HCT116 (cell line): ENCODE measurements around the gene DDB1. TPM values are rescaled to one million over a fixed set of nuclear protein-coding genes. Genes with fewer than 3 reads are reported as not detected.

Experiments
- ATAC-seq: fragments of 200-7000 bp; cut with Tn5 transposase; 2 replicates; pipeline ENCODE4 v1.9.1; 2020; ENCODE audit warnings: mild to moderate bottlenecking, moderate library complexity
- BruUV-seq: library from RNA; stranded (reverse); fragments of 400-500 nt; replicated peaks from 2 replicates; lab custom pipeline; 2021; lab: Mats Ljungman, UMichigan
- CTCF ChIA-PET: fragments of 300-600 bp; sonication (Branson Sonifier 250); formaldehyde crosslinking; loops from one replicate; lab custom pipeline; 2021; ENCODE audit warnings: antibody characterized with exemption; lab: Charles Lee
- POLR2A ChIA-PET: fragments of 300-600, 350-600 bp; sonication (Branson Sonifier 250); formaldehyde crosslinking; loops from one replicate; lab custom pipeline; 2021; ENCODE audit warnings: antibody characterized with exemption; lab: Charles Lee
- RAD21 ChIA-PET, 2 experiments: fragments of 300-600 bp; sonication (Branson Sonifier 250); formaldehyde crosslinking; loops; one replicate each; lab custom pipeline; 2023; ENCODE audit warnings: low total read pairs in 2 of 2; ENCODE audit not compliant: uncharacterized antibody in 2 of 2, unreplicated experiment in 2 of 2, low non-redundant PET in 1 of 2; lab: Charles Lee
- DNase-seq: peaks from one replicate; pipeline ENCODE4 v3.0.0-alpha.2; 2010; ENCODE audit warnings: low read depth, low spot score
- H2AFZ ChIP-seq: fragments of 200-600 bp; shearing (Covaris generic), sonication (generic); 2 replicates; pipeline ENCODE4 v1.6.1; 2017; ENCODE audit warnings: low read depth, mixed run types, mixed read lengths, antibody characterized with exemption, low read length; ENCODE audit not compliant: poor library complexity, severe bottlenecking
- H3K27ac ChIP-seq: 2 replicates; pipeline ENCODE4 v1.5.1; 2012; ENCODE audit warnings: low read depth, low read length
- H3K27me3 ChIP-seq: fragments of 200-600 bp; sonication (generic); 2 replicates; pipeline ENCODE4 v1.6.1; 2016; ENCODE audit warnings: mixed run types, low read length, mixed read lengths; ENCODE audit not compliant: insufficient read depth
- H3K36me3 ChIP-seq, 2 experiments: fragments of 200-500 bp in 1 of 2; fragments of 200-600 bp in 1 of 2; sonication (Bioruptor generic) in 1 of 2; sonication (generic) in 1 of 2; 2 replicates each; pipeline versions ENCODE4 v1.5.1 to v1.6.1; 2014 to 2016; ENCODE audit warnings: low read length in 2 of 2, inconsistent platforms in 1 of 2, mixed read lengths in 1 of 2, mixed run types in 1 of 2; ENCODE audit not compliant: insufficient read depth in 2 of 2, control insufficient read depth in 1 of 2
- H3K4me1 ChIP-seq, 2 experiments: fragments of 200-600 bp in 1 of 2; sonication (generic) in 1 of 2; 2 replicates each; pipeline versions ENCODE4 v1.5.1 to v1.6.1; 2012 to 2017; ENCODE audit warnings: low read length in 2 of 2, inconsistent platforms in 1 of 2, mild to moderate bottlenecking in 1 of 2, mixed read lengths in 1 of 2, mixed run types in 1 of 2, moderate library complexity in 1 of 2; ENCODE audit not compliant: insufficient read depth in 2 of 2, control insufficient read depth in 1 of 2
- H3K4me2 ChIP-seq: fragments of 200-600 bp; sonication (generic); 2 replicates; pipeline ENCODE4 v1.6.1; 2017; ENCODE audit warnings: mixed run types, low read length, mixed read lengths
- H3K4me3 ChIP-seq, 2 experiments: fragments of 200-600 bp in 1 of 2; sonication (generic) in 1 of 2; replicated peaks in 1 of 2; 2 replicates each; pipeline ENCODE4 v1.5.1; 2011 to 2016; ENCODE audit warnings: low read length in 2 of 2, control low read depth in 1 of 2, low read depth in 1 of 2, mild to moderate bottlenecking in 1 of 2, mixed read lengths in 1 of 2, mixed run types in 1 of 2
- H3K79me2 ChIP-seq: fragments of 200-600 bp; sonication (generic); 2 replicates; pipeline ENCODE4 v1.6.1; 2017; ENCODE audit warnings: mild to moderate bottlenecking, mixed run types, low read length, moderate library complexity, mixed read lengths; ENCODE audit not compliant: insufficient read depth
- H3K9ac ChIP-seq: fragments of 200-600 bp; sonication (generic); 2 replicates; pipeline ENCODE4 v1.6.1; 2016; ENCODE audit warnings: low read length, mixed read lengths
- H3K9me2 ChIP-seq: fragments of 200-600 bp; sonication (generic), shearing (Covaris generic); 2 replicates; pipeline ENCODE4 v1.6.1; 2017; ENCODE audit warnings: mixed run types, mild to moderate bottlenecking, moderate library complexity; ENCODE audit not compliant: insufficient read depth
- H3K9me3 ChIP-seq, 2 experiments: fragments of 200-500 bp in 1 of 2; fragments of 200-600 bp in 1 of 2; sonication (Bioruptor generic) in 1 of 2; sonication (generic) in 1 of 2; 2 replicates each; pipeline ENCODE4 v1.6.1; 2014 to 2017; ENCODE audit warnings: low read length in 2 of 2, mixed read lengths in 2 of 2, inconsistent platforms in 1 of 2, low read depth in 1 of 2, mild to moderate bottlenecking in 1 of 2, mixed run types in 1 of 2, moderate library complexity in 1 of 2; ENCODE audit not compliant: control insufficient read depth in 1 of 2, insufficient read depth in 1 of 2
- H4K20me1 ChIP-seq: fragments of 200-600 bp; sonication (generic), shearing (Covaris generic); 2 replicates; pipeline ENCODE4 v1.6.1; 2017; ENCODE audit warnings: mixed run types, mild to moderate bottlenecking, moderate library complexity; ENCODE audit not compliant: insufficient read depth
- CTCF ChIP-seq, 3 experiments: fragments of 200-600 bp in 1 of 3; sonication (generic) in 1 of 3; IDR thresholded peaks in 2 of 3; conservative IDR thresholded peaks in 1 of 3; 2 replicates each; pipeline ENCODE4 v1.5.1; 2012 to 2017; ENCODE audit warnings: low read depth in 2 of 3, low read length in 2 of 3, antibody characterized with exemption in 1 of 3, borderline replicate concordance in 1 of 3, control low read depth in 1 of 3, mild to moderate bottlenecking in 1 of 3, mixed read lengths in 1 of 3, mixed run types in 1 of 3, moderate library complexity in 1 of 3; ENCODE audit not compliant: insufficient read depth in 1 of 3
- ELF1 ChIP-seq: IDR thresholded peaks from 2 replicates; pipeline ENCODE4 v1.6.1; 2012; ENCODE audit warnings: low read depth, borderline replicate concordance
- EZH2 ChIP-seq: fragments of 200-600 bp; sonication (generic); IDR thresholded peaks from 2 replicates; pipeline ENCODE4 v1.6.1; 2017; ENCODE audit warnings: antibody characterized with exemption, mixed run types
- FOSL1 ChIP-seq: IDR thresholded peaks from 2 replicates; pipeline ENCODE4 v1.6.1; 2012; ENCODE audit warnings: low read depth
- JUND ChIP-seq: IDR thresholded peaks from 2 replicates; pipeline ENCODE4 v1.6.1; 2012
- MAX ChIP-seq: IDR thresholded peaks from 2 replicates; pipeline ENCODE4 v1.6.1; 2012
- POLR2A ChIP-seq: IDR thresholded peaks from 2 replicates; pipeline ENCODE4 v1.7.0; 2011; ENCODE audit warnings: borderline replicate concordance; ENCODE audit not compliant: insufficient read depth, insufficient read length; ENCODE audit errors: extremely low read depth
- RAD21 ChIP-seq: IDR thresholded peaks from 2 replicates; pipeline ENCODE4 v1.6.1; 2012; ENCODE audit warnings: low read depth, mild to moderate bottlenecking
- REST ChIP-seq: IDR thresholded peaks from 2 replicates; pipeline ENCODE4 v1.6.1; 2012; ENCODE audit warnings: low read depth
- SIN3A ChIP-seq: IDR thresholded peaks from 2 replicates; pipeline ENCODE4 v1.6.1; 2012; ENCODE audit warnings: low read depth
- SP1 ChIP-seq: IDR thresholded peaks from 2 replicates; pipeline ENCODE4 v1.6.1; 2012; ENCODE audit warnings: low read depth
- SRF ChIP-seq: IDR thresholded peaks from 2 replicates; pipeline ENCODE4 v1.6.1; 2012; ENCODE audit warnings: low read depth
- YY1 ChIP-seq: IDR thresholded peaks from 2 replicates; pipeline ENCODE4 v1.6.1; 2011; ENCODE audit warnings: low read length, low read depth, moderate library complexity, mild to moderate bottlenecking; ENCODE audit not compliant: insufficient replicate concordance; ENCODE audit errors: extremely low read depth
- ZBTB33 ChIP-seq: IDR thresholded peaks from 2 replicates; pipeline ENCODE4 v1.6.1; 2011; ENCODE audit warnings: mild to moderate bottlenecking, low read length, moderate library complexity; ENCODE audit not compliant: insufficient replicate concordance; ENCODE audit errors: extremely low read depth
- ZFX ChIP-seq: fragments of 450-650 bp; IDR thresholded peaks from 2 replicates; pipeline ENCODE4 v1.6.1; 2017
- ZNF274 ChIP-seq: fragments of 200-500 bp; sonication (Bioruptor generic); IDR thresholded peaks from 2 replicates; pipeline ENCODE4 v1.6.1; 2014; ENCODE audit warnings: mild to moderate bottlenecking, low read depth, low read length, inconsistent platforms
- intact Hi-C: fragments of 100-400 bp; cut with micrococcal nuclease; formaldehyde crosslinking; loops from 2 replicates; pipeline ENCODE4 v1.10.0; 2022
- total RNA-seq: library from RNA; stranded (reverse); gene quantifications from one replicate; pipeline ENCODE4 v1.2.1, GENCODE V29; 2021; ENCODE audit not compliant: unreplicated experiment
- TF ChIP-seq, protein P1 (sequence below): IDR thresholded peaks from 2 replicates; pipeline ENCODE4 v1.6.1; 2012

The DDB1 gene
- total RNA-seq, 1 experiment from 2014 or later, result 269 TPM

- ChIA-PET CTCF (no interaction called here), POLR2A (no interaction called here), RAD21 (no interaction called here)
- Histone ChIP-seq H3K9ac (no peak overlapping the region), H3K36me3 (peaks cover 30 to 37% of the 10 kb centered on the region in 2 experiments), H3K4me1 (peaks cover 20 to 28% of the 10 kb centered on the region in 2 experiments), H3K27me3 (no peaks in the 10 kb centered on the region), H3K4me2 (no peak overlapping the region), H3K79me2 (peaks cover 98% of the 10 kb centered on the region), H3K27ac (no peak overlapping the region), H2AFZ (no peak overlapping the region), H4K20me1 (no peaks in the 10 kb centered on the region; the same call in 1 of the 2 replicates), H3K9me2 (no peaks in the 10 kb centered on the region), H3K4me3 (no peak overlapping the region), H3K9me3 (no peaks in the 10 kb centered on the region)
- no peak for DNase-seq
- no peak for ATAC-seq
- no TSS peak for BruUV-seq
- intact Hi-C loops, result no loop called here
- TF ChIP-seq, protein P1, sequence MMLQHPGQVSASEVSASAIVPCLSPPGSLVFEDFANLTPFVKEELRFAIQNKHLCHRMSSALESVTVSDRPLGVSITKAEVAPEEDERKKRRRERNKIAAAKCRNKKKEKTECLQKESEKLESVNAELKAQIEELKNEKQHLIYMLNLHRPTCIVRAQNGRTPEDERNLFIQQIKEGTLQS, result no peak
- TF ChIP-seq FOSL1 (no peak), SIN3A (no peak), SP1 (no peak), POLR2A (no peak), MAX (no peak), JUND (no peak), ZBTB33 (no peak), ZNF274 (no peak), RAD21 (no peak), REST (no peak), ZFX (no peak), YY1 (no peak), SRF (no peak), CTCF (IDR thresholded peaks at IDR 0.05 in 2 of 3, conservative IDR thresholded peaks at IDR 0.05 in 1 of 3; ENCODE audit: borderline replicate concordance in 1 of 3, insufficient read depth in 1 of 3, low read depth in 2 of 3, low read length in 2 of 3) (no peak), EZH2 (no peak), ELF1 (no peak)
- TF ChIP-seq, all 23 proteins: peak for 0
These were observed 3.0 kb downstream of the DDB1 start for GRCh38 chr11:61329871-61330270.
